Nephron (organoid): ENCODE results near the gene BEGAIN.

Experiments
- H3K27ac Mint-ChIP-seq, 3 experiments: 2 replicates each; pipeline ENCODE4 v1.8.0; 2020; ENCODE audit warnings: mixed read lengths in 3 of 3, mild to moderate bottlenecking in 2 of 3, moderate library complexity in 1 of 3
- H3K27me3 Mint-ChIP-seq: 2 replicates; pipeline ENCODE4 v1.8.0; 2021; ENCODE audit warnings: low read depth, mild to moderate bottlenecking, moderate library complexity, mixed read lengths
- H3K36me3 Mint-ChIP-seq: 2 replicates; pipeline ENCODE4 v1.8.0; 2020; ENCODE audit warnings: low read depth, mixed read lengths
- H3K4me1 Mint-ChIP-seq: 2 replicates; pipeline ENCODE4 v1.8.0; 2020; ENCODE audit warnings: mixed read lengths
- H3K4me3 Mint-ChIP-seq, 3 experiments: 2 replicates each; pipeline ENCODE4 v1.8.0; 2020; ENCODE audit warnings: mild to moderate bottlenecking in 3 of 3, mixed read lengths in 3 of 3, moderate library complexity in 2 of 3
- H3K9me3 Mint-ChIP-seq: 2 replicates; pipeline ENCODE4 v1.8.0; 2020; ENCODE audit warnings: mixed read lengths
- CTCF ChIP-seq, 3 experiments: fragments of 200-600 bp; sonication (generic); IDR thresholded peaks; one replicate each; pipeline ENCODE4 v1.5.0; 2021; ENCODE audit warnings: antibody characterized with exemption in 3 of 3; ENCODE audit not compliant: unreplicated experiment in 3 of 3

The BEGAIN gene

GRCh38 chr14:100599981-100600380 is 12.8 kb upstream of the BEGAIN start:
- peaks cover 31% of the 10 kb centered on the region for H3K27me3 Mint-ChIP-seq
- no peak overlapping the region for H3K27ac Mint-ChIP-seq
- H3K36me3 Mint-ChIP-seq: peaks cover 4% of the 10 kb centered on the region
- peaks cover 6% of the 10 kb centered on the region for H3K4me1 Mint-ChIP-seq
- no peak for TF ChIP-seq CTCF (IDR thresholded peaks at IDR 0.05; ENCODE audit: unreplicated experiment in 3 of 3)
- peaks cover 4% of the 10 kb centered on the region for H3K9me3 Mint-ChIP-seq
- H3K4me3 Mint-ChIP-seq: no peak overlapping the region

GRCh38 chr14:100594625-100594951 is 7.4 kb upstream of the BEGAIN start:
- no peak for TF ChIP-seq CTCF (IDR thresholded peaks at IDR 0.05; ENCODE audit: unreplicated experiment in 3 of 3)
- no peaks in the 10 kb centered on the region for H3K36me3 Mint-ChIP-seq
- peaks cover 50% of the 10 kb centered on the region for H3K27me3 Mint-ChIP-seq
- no peak overlapping the region for H3K4me3 Mint-ChIP-seq
- H3K9me3 Mint-ChIP-seq: no peaks in the 10 kb centered on the region
- peaks cover 8% of the 10 kb centered on the region for H3K4me1 Mint-ChIP-seq
- H3K27ac Mint-ChIP-seq: no peak overlapping the region

GRCh38 chr14:100593751-100594624 is 6.8 kb upstream of the BEGAIN start:
- Mint-ChIP-seq H3K4me1 (peaks cover 9% of the 10 kb centered on the region), H3K27ac (no peak overlapping the region), H3K9me3 (no peaks in the 10 kb centered on the region), H3K4me3 (no peak overlapping the region), H3K27me3 (peaks cover 49% of the 10 kb centered on the region), H3K36me3 (no peaks in the 10 kb centered on the region)
- no peak for TF ChIP-seq CTCF (IDR thresholded peaks at IDR 0.05; ENCODE audit: unreplicated experiment in 3 of 3)

- Mint-ChIP-seq H3K36me3 (no peaks in the 10 kb centered on the region), H3K27ac (peak overlapping the region in 1 of 3 experiments; percentile 28), H3K9me3 (no peaks in the 10 kb centered on the region), H3K4me3 (no peak overlapping the region), H3K4me1 (peaks cover 9% of the 10 kb centered on the region), H3K27me3 (peaks cover 49% of the 10 kb centered on the region)
- TF ChIP-seq CTCF (IDR thresholded peaks at IDR 0.05; ENCODE audit: unreplicated experiment in 3 of 3): no peak
Observed at GRCh38 chr14:100592972-100593371, 5.8 kb upstream of the BEGAIN start.

- no peaks in the 10 kb centered on the region for H3K9me3 Mint-ChIP-seq
- H3K4me1 Mint-ChIP-seq: peaks cover 9% of the 10 kb centered on the region
- H3K4me3 Mint-ChIP-seq: no peak overlapping the region
- no peaks in the 10 kb centered on the region for H3K36me3 Mint-ChIP-seq
- no peak overlapping the region for H3K27ac Mint-ChIP-seq
- TF ChIP-seq CTCF (IDR thresholded peaks at IDR 0.05; ENCODE audit: unreplicated experiment in 3 of 3): no peak
- H3K27me3 Mint-ChIP-seq: peaks cover 50% of the 10 kb centered on the region
Observed at GRCh38 chr14:100592461-100592891, 5.3 kb upstream of the BEGAIN start.
